HEK293T (cell line): ENCODE data around the gene TMA7B.

Source experiments
- CTCF ChIA-PET: fragments of 350-600 bp; formaldehyde crosslinking; extraction: SDS; loops from one replicate; lab custom pipeline; 2021; ENCODE audit warnings: antibody characterized with exemption, inconsistent platforms; lab: Yijun Ruan, JAX
- POLR2A ChIA-PET: fragments of 350-600 bp; formaldehyde crosslinking; extraction: SDS; loops from one replicate; lab custom pipeline; 2020; ENCODE audit warnings: antibody characterized with exemption, inconsistent platforms; lab: Yijun Ruan, JAX
- DNase-seq: peaks from one replicate; pipeline ENCODE4 v3.0.0; 2012; ENCODE audit warnings: mixed read lengths; ENCODE audit errors: extremely low spot score
- ARNT ChIP-seq: fragments of 450-650 bp; IDR thresholded peaks from 2 replicates; pipeline ENCODE4 v1.6.1; 2017; ENCODE audit warnings: mild to moderate bottlenecking
- BHLHE40 ChIP-seq: fragments of 450-650 bp; IDR thresholded peaks from 2 replicates; pipeline ENCODE4 v1.6.1; 2016; ENCODE audit warnings: mild to moderate bottlenecking, moderate library complexity, borderline replicate concordance
- CTBP1 ChIP-seq: fragments of 450-650 bp; IDR thresholded peaks from 2 replicates; pipeline ENCODE4 v1.6.1; 2016; ENCODE audit warnings: borderline replicate concordance
- ELF4 ChIP-seq: fragments of 450-650 bp; IDR thresholded peaks from 2 replicates; pipeline ENCODE4 v1.6.1; 2017; ENCODE audit warnings: antibody characterized with exemption
- FOXA1 ChIP-seq: fragments of 450-650 bp; IDR thresholded peaks from 2 replicates; pipeline ENCODE4 v1.6.1; 2016; ENCODE audit warnings: mild to moderate bottlenecking
- FOXK2 ChIP-seq: fragments of 450-650 bp; IDR thresholded peaks from 2 replicates; pipeline ENCODE4 v1.6.1; 2016; ENCODE audit warnings: mild to moderate bottlenecking
- FOXM1 ChIP-seq: fragments of 450-650 bp; IDR thresholded peaks from 2 replicates; pipeline ENCODE4 v1.6.1; 2017; ENCODE audit warnings: mild to moderate bottlenecking, borderline replicate concordance
- HDGF ChIP-seq: fragments of 450-650 bp; IDR thresholded peaks from 2 replicates; pipeline ENCODE4 v1.6.1; 2017; ENCODE audit warnings: antibody characterized with exemption, borderline replicate concordance
- L3MBTL2 ChIP-seq: fragments of 450-650 bp; conservative IDR thresholded peaks from 2 replicates; pipeline ENCODE4 v1.6.1; 2016; ENCODE audit warnings: mild to moderate bottlenecking
- LEF1 ChIP-seq: fragments of 450-650 bp; IDR thresholded peaks from 2 replicates; pipeline ENCODE4 v1.6.1; 2017; ENCODE audit warnings: mild to moderate bottlenecking, borderline replicate concordance
- NFRKB ChIP-seq: fragments of 450-650 bp; IDR thresholded peaks from 2 replicates; pipeline ENCODE4 v1.6.1; 2016; ENCODE audit warnings: mild to moderate bottlenecking, moderate library complexity
- SP1 ChIP-seq: fragments of 450-650 bp; IDR thresholded peaks from 2 replicates; pipeline ENCODE4 v1.6.1; 2017
- SUZ12 ChIP-seq: fragments of 450-650 bp; IDR thresholded peaks from 2 replicates; pipeline ENCODE4 v1.6.1; 2016; ENCODE audit warnings: mild to moderate bottlenecking
- TARDBP ChIP-seq: fragments of 450-650 bp; IDR thresholded peaks from 2 replicates; pipeline ENCODE4 v1.6.1; 2016
- ZNF384 ChIP-seq: fragments of 450-650 bp; IDR thresholded peaks from 2 replicates; pipeline ENCODE4 v1.6.1; 2016
- TF ChIP-seq, protein P1 (sequence below): fragments of 450-650 bp; IDR thresholded peaks from 2 replicates; pipeline ENCODE4 v1.6.1; 2016

Gene TMA7B

DNA sequence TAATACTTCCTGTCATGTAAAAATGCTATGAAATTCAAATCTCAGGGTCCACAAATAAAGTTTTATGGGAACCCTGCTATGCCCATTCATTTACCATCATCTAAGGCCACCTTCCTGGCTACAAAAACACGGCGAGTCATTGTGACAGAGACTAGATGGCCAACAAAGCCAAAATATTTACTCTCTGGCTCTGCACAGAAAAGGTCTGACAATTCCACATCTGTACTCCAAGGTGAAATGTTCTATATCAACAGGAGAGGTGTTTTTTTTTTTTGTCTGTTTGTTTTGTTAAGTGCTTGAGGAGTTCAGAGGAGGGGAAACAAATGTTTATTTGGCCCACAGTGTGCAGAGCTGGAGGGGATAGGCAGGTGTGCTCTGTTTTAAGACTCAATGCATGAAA, 18.6 kb upstream of the TMA7B start:
- POLR2A ChIA-PET: no interaction called here
- no peak for DNase-seq

DNA sequence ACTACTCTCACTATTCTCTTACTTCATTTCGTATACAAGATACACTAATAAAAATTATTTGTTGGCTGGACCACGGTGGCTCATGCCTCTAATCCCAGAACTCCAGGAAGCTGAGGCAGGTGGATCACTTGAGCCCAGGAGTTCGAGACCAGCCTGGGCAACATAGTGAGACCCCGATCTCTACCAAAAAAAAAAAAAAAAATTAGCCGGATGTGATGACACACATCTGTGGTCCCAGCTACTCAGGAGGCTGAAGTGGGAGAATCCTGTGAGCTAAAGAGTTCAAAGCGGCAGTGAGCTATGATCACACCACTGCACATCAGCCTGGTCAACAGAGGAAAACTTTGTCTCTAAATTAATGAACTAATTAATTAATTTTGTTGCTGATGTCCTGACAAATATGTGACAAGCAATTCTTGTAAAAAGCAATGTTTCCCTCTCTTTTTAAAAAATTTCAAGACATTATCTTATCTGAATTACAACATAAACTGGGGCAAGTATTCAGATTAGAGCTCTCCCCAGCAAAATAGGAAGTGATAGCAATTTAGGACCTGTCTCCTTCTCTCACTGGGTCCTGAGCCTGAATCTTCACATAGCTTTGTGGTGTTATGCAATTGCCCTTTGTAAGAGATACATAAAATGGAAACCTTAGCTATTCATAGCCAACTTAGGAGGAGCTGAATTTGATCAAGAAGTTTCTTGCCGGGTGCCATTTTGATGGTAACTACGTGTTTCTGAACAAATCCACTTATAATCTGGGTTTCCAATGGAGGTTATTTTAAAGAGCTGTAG, 17.6 kb upstream of the TMA7B start:
- POLR2A ChIA-PET: no interaction called here
- TF ChIP-seq LEF1: no peak
- no peak for TF ChIP-seq SUZ12
- TF ChIP-seq ZNF384: 0 out of 2 replicates have a peak, but pooled peaks have one; percentile 12
- CTCF ChIA-PET: interaction anchor here (0.5 to 1.1 kb wide), 6 partner anchors 9 to 310 kb away, joined by 3 to 6 read pairs (median 4); no protein-coding TSS in a partner anchor
- DNase-seq: no peak

More for the DNA sequence above, 18.6 kb upstream of the TMA7B start:
- CTCF ChIA-PET: no interaction called here
- TF ChIP-seq SUZ12 (no peak), ZNF384 (no peak), NFRKB (no peak), CTBP1 (no peak), BHLHE40 (no peak), SP1 (no peak)
- TF ChIP-seq, protein P1, sequence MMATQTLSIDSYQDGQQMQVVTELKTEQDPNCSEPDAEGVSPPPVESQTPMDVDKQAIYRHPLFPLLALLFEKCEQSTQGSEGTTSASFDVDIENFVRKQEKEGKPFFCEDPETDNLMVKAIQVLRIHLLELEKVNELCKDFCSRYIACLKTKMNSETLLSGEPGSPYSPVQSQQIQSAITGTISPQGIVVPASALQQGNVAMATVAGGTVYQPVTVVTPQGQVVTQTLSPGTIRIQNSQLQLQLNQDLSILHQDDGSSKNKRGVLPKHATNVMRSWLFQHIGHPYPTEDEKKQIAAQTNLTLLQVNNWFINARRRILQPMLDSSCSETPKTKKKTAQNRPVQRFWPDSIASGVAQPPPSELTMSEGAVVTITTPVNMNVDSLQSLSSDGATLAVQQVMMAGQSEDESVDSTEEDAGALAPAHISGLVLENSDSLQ: no peak

DNA sequence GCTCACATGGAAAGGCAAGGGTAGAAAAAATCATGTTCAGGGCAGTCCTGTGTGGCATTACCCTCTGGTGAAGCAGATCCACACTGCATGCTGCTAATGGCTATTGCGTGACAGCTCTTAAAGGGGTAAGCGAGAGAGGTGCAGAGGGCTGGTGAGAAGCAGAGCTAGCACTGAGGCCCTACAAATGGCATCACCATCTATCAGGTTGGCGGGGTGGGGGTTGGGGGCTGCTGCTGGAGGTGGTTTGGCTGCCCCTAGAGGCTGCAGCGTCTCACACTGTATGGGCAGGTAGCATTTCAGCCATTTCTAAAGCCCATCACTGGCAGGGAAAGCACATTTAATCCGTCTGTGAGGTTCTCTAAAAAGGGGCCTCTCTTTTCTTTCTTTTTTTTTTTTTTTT, 16.9 kb upstream of the TMA7B start:
- TF ChIP-seq CTBP1 (no peak), SP1 (no peak), FOXM1 (no peak), ZNF384 (no peak), ELF4 (no peak), HDGF (no peak), SUZ12 (no peak), LEF1 (no peak), NFRKB (no peak), FOXK2 (no peak)
- ChIA-PET CTCF (interaction anchor here (0.5 to 1.1 kb wide), 4 partner anchors 10 to 269 kb away, joined by 3 to 5 read pairs (median 4); no protein-coding TSS in a partner anchor), POLR2A (no interaction called here)
- peak; percentile 53 for DNase-seq

DNA sequence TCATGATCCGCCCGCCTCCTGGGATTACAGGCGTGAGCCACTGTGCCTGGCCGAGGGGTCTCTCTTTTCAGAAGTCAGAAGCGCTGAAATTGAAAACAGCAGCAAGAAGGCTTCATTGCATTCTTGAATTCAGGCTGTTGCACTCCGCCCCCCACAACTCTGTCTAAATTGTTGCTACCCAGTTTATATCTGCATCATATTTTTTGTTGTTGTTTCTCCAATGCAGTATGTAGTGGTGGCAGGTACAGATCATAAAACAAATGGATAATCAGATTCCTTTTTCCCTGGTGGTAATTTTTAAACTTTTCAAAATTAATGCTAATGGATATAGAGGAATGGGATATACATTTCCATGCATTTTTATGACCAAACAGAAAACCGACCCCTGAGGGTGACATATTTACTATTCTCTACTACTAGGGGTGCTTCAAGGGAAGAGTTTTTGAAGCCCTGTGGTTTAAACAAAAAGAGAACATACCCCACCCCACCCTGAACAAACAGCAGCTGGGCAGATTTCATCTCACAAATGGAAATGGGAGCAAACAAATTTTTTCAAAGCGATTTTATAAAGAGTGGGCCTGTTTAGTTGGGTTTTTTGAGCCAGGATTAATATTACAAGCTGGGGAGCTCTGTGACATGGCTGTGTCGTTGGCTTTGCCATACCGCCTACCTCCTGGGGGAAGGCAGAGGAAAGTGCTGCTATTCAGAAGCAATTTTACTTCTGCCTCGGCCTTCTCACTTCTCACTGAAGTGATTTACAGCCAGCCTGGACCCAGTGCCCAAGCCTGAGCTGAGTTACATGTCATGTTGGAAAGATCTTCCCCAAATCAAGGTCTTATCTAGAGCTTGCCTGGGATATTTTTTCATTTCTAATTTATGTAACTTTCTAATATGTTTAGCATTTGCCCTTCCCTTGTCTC, 16.0 kb upstream of the TMA7B start:
- DNase-seq: no peak
- TF ChIP-seq BHLHE40: no peak
- TF ChIP-seq, protein P1: no peak
- TF ChIP-seq NFRKB: no peak
- TF ChIP-seq CTBP1: no peak
- TF ChIP-seq TARDBP: no peak
- TF ChIP-seq HDGF: no peak
- no peak for TF ChIP-seq FOXK2
- no peak for TF ChIP-seq ZNF384
- TF ChIP-seq FOXM1: no peak
- no peak for TF ChIP-seq SUZ12
- TF ChIP-seq ARNT: no peak
- CTCF ChIA-PET: interaction anchor here (0.7 kb wide), 2 partner anchors 10 to 270 kb away, joined by 3 to 5 read pairs; no protein-coding TSS in a partner anchor
- POLR2A ChIA-PET: no interaction called here

DNA sequence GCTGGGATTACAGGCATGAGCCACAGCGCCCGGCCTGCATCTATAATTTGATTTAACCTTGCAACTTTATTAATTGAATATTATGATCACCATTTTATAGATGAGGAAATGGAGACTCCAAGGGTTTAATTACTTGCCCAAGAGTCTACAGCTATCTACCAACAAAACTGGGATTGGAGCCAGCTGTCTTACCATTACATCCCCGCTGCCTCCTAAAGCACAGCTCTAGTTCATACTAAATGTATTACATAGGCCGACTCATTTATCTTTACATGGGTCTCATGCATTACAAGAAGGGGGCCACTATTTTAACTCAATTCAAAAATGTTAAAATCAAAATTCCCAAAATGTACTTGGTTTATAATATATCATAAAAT, 14.1 kb upstream of the TMA7B start:
- TF ChIP-seq L3MBTL2 (no peak), BHLHE40 (no peak), ZNF384 (no peak), FOXK2 (no peak), TARDBP (no peak), NFRKB (no peak), SUZ12 (no peak)
- DNase-seq: no peak
- ChIA-PET CTCF (no interaction called here), POLR2A (no interaction called here)

DNA sequence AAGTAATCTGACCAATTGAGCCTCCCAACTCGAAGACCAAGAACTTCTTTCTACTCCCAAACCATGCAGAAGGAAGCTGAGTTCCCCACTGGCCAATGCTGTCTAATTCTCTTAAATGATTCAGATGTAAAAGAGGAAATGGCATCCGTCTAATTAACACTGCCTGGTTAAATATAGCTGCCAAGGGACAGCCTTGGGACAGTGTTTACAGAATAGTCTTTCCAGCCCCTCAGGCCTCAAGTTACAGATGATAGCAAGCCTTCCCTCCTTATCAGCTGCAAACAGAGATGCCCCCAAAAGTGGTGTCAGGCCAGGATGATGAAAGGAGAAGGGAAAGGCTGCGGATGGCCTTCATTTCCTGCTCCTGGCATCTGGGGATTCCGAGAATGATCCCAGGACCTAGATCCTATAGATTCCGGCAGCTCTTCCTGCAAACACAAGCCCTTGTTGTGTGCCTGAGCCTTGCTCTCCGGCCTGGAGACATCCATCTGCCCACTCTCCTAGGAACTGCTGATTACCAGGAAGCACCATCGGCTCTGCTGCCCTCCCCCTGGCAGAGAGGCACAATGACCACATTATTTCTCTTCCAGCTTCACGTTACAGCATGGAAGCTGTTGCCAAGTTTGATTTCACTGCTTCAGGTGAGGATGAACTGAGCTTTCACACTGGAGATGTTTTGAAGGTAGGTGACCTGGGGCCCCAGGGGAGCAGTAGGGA, 13.5 kb upstream of the TMA7B start:
- CTCF ChIA-PET: no interaction called here
- no peak for DNase-seq
- TF ChIP-seq NFRKB: no peak
- no peak for TF ChIP-seq SUZ12
- no peak for TF ChIP-seq FOXA1
- POLR2A ChIA-PET: no interaction called here
